NCI-H2107 treated with DMSO at 0.1 percent for 48 hours (cell line): ENCODE data around the gene BPIFB6.
"Not testable (repeated sequence)": the region's sequence is repeated elsewhere in the genome, so short reads cannot be mapped to it uniquely, and the experiment has no call there.

Source experiments
- DNase-seq: peaks from one replicate; lab custom pipeline; 2025; ENCODE audit not compliant: unreplicated experiment; lab: John Stamatoyannopoulos, UW

The BPIFB6 gene

DNA sequence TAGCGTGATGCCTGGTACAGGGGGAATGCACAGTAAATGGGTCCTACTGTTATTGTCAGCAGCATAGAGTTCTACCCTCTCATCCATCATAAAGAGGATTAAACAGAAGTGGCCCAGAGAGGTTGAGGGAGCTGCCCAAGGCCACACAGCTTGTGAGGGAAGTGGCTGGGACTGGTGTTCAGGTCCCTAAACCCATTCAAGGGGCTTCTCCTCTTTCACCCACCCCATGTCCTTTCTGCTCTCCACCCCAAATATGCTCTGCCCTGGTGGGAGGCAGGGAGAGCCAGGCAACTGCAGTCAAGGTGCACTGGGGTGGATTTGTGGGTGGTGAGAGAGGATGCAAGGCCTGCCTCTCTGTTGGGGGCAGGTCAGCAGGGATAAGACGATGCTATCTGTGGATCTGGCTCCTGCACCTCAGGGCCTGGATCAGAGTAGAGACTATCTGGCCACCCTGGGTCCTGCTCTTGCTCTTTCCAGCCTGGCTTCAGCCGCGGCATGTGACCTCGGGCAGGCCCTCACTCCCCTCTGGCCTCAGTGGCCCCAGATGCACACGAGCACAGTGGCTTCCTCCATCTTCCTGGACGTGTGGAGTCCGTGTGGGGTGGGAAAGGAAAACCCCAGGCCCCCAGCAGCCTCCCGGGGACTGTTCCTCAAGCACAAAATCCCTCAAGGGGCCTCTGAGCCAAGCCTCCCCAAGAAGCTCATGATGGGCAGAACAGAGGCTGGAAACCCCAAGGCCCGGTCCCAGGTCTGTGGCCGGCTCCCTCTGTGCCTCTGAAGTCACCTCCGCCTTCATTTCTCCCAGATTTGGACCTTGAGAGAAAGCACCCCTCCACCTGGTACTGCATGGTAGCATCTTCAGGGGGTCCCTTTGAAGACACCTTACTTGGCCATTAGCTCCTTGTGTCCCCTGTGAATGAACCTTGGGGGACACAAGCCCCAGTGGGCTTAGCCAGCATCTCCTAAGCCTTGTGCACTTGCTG, 3.4 kb upstream of the BPIFB6 start:
- no peak for DNase-seq

DNA sequence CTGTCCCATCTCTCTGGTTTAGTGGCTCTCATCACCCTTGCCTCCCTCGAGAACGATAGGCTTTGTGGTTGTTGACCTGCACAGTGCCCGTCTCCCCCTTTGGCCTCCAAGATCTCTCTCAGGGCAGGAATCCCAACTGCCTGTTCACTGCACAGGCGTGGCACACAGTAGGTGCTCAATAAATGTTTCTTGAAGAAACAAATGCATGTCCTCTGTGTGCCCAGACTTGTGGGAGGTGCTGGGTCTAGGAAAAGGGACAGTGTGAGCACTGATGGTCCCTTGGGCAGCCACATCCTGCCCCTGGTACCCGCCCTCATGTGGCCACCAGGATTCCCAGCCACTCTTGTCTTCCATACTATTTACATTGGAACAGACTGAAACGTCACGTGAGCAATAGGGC, 2.6 kb upstream of the BPIFB6 start:
- no peak for DNase-seq

DNA sequence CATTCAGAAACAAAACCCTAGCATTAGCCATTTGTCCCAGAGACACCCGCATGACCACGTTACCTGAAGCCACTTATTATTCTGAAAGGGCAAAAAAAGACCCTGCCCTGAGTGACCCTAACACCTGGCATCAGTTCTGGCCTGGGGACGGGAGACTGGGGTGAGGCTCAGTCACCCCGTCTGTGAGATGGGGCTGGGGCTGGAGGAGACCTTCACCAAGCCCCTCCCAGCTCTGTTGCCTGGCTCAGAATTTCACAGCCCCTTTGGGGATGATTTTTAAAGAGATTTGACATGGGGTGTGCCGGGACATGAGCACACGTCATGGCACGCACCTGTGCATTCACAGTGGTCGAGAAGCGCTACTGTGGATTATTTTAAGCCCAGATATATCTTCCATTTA, 1.4 kb upstream of the BPIFB6 start:
- DNase-seq, result no peak

DNA sequence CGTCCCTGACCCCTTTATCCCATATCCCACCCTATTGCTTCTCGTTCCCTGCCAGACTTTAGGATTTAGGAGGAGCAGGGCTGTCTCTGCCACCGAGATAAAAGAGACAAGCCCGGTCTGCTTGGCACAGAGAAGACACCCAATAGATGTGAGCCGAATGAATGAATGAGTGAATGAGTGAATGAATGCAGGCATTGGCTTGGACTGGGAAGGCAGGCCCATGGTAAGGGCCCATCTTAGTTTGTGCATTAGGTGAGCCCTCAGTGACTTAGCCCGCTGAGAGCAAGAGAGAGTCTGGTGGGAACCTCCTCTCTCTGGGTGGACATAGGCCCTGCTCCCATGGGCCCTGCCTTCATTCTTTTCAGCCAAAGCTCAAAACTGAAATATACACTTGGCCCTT, 879 bp upstream of the BPIFB6 start:
- DNase-seq, result no peak

DNA sequence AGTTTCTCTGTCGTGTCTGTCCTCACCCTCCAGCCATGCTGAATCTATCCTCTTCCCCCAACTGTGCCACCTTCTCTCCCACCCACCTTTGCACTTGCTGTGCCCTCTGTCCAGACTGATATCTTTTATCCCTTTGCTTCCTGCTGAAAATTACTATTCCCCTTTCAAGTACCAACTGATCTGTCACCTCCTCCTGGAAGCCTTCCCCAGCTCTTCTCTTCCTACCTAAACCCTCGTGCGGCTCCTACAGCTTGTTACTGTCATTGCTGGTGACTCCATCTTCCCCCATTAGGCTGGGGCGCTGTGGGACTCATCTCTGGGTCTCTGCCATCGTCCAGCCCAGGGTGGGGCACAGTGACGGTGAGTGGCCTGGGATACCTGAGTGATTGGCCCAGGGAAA, 1.1 kb downstream of the BPIFB6 start:
- no peak for DNase-seq

DNA sequence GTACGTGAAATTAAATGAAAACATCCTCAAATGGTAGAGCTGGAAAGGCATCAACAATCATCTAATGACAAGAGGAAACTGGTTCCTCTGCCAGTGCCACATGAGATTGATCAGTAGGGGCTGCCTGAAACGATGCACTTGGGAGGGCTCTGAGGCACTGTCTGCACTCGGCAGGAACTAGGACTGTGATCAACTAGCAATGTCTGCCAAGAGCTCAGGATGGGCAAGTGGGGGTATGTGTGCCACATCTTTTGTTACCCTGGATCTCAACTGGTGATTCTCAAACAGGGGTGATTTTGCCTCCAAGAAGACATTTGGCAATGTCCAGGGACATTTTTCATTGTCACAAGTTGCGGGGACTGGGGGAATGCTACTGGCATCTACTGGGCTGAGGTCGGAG, 1.9 kb downstream of the BPIFB6 start:
- DNase-seq, result no peak

DNA sequence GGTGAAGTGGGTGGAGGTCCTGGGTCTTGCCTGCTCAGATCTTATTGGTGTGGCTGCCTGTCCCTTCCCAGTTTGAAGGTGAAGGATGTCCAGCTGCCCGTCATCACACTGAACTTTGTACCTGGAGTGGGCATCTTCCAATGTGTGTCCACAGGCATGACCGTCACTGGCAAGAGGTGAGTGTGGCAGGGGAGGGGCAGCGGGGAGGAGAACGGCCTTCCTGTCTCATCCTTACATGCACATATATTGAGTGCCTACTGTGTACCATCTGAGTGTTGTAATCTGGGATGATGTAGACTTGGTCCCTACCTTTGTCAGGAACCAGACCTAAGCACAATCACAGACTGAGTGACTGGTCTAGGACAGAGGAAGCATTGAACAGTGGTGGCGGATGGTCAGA, 2.7 kb downstream of the BPIFB6 start:
- no peak for DNase-seq

DNA sequence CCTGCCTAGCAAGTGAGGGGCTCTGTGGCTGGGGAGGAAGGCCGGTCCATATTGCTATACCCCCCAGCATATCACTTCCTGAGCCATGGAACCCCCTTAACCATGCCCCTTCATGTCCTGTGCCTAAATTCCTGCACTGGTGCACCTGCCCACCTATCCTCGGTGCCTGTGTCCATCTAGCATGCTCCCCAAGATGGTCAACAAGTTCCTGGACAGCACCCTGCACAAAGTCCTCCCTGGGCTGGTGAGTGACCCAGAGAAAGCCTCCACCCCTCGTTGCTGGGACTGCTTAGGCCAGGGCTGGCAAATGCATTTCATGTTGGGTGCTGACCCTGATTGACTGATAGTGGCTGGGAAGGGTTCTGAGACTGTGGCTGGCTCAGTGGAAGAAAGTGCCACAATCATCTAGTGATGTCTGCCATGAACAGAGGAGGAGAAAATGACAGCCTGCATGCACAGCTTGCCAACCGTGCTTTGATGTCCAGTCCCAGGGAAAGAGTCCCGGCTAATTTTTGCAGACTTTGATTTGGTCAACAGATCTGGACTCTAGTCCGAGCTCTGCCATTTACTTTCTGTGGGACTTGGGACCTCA, 3.5 kb downstream of the BPIFB6 start:
- no peak for DNase-seq

DNA sequence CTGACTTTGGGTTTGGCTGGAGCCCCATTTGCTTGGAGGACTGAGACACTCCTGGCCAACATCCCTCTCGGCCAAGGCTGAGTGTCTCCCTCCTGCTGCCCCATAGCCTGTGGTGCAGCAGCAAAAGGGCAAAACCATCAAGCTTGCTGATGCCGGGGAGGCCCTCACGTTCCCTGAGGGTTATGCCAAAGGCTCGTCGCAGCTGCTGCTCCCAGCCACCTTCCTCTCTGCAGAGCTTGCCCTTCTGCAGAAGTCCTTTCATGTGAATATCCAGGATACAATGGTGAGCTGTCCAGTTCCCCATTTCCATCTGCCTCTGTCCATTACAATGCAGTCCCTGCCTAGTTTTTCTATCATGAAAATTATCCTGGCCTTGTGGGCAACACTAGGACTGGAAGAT, 6.0 kb downstream of the BPIFB6 start:
- DNase-seq, result no peak

DNA sequence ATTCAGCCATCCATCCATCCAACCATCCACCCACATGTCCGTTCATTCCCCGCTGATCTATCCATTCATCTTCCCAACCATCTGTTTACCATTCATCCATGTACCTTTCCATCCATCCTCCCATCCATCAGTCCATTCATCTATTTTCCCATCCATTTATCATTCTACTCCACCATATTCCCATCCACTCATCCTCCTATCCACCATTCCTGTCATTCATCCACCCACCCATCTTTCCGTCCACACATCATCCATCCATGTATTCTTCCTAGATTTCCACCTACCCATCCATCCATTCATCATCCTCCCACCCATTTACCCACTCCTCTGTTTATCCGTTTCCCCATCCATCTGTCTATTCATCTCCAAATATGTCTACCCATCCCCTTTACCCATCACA, 6.8 kb downstream of the BPIFB6 start:
- no peak for DNase-seq

DNA sequence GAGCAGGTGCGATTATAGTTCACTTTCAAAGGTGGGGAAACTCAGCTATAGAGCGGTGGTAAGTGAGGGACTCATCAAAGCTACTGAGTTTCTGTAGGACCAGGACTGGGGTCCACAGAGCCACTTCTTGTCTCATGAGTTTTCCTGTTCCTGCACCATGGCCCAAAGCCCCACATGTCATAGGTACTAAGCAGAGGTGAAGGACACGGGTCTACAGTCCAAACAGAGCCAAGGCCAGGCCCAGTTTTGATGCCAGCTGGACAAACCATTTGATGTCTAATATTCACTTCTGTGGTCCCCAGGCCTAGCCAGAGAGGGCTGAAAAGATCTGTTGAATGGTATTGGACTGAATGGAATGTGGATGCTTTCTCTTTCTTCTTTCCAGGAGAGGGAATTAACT, 11.0 kb downstream of the BPIFB6 start:
- no peak for DNase-seq

DNA sequence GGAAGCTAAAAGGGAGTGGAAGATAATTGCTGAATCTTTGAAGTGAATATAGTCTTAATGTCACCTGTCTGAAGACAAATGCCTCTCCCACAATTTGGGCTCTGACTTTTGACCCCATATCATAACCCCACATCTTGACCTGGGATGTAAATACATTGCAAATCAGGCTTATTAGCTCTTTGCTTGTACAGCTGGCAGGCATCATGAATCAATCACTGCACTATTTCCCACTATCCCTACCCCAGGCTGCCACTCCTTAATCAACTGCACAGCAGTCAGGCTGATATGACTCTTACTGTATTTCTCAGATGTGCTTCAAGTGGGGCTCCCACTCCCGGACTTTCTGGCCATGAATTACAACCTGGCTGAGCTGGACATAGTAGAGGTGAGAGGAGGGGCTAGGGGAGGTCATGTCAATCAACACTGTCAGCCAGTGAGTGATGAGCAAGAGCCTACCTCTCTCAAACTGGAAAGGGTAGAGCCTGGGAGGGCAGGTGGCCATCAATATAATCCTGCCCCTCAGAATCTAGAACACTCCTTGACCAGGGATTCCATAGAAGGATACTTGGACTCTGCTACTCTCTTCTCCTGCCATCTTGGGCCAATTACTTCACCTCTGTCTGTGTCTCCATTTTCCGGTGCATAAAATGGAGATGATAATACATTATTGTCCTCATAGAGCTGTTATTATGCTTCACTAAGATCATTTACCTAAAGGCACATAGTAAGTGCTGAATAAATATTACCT, 11.7 kb downstream of the BPIFB6 start:
- DNase-seq, result no peak

DNA sequence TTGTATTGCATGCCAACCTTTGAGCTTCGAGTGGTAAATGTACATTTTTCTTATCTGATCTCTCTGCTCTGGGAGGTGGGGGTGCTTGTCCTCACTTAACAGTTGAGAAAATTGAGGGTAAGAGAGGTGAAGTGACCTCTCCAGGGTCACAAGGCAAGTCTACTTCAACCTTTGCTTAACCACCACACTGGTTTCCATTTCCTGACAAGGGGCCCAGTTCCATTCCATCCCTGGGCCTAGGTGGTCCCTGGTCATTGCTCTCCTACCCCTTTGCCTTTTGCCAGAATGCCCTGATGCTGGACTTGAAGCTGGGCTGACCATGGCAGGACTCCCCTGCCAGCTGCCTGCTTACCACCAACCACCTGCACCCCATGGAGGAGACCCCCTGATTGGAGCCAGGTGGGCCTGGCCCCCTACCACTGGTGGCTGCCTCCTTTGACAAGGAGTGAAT, 12.3 kb downstream of the BPIFB6 start:
- DNase-seq, result no peak

DNA sequence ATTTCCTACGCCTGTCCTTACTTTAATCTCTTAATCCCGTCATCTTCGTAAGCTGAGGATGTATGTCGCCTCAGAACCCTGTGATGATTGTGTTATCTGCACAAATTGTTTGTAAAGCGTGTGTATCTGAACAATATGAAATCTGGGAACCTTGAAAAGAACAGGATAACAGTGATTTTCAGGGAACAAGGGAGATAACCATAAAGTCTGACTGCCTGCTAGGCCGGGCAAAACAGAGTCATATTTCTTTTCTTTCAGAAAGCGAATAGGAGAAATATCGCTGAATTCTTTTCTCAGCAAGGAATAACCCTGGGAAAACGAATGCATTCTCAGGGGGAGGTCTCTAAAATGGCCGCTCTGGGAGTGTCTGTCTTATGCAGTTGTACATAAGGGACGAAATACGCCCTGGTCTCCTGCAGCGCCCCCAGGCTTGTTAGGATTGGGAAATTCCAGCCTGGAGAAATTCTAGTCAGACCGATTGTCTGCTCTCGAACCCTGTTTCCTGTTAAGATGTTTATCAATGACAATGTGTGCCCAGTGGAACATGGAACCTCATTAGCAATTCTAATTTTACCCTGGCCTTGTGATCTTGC, 13.8 kb downstream of the BPIFB6 start:
- DNase-seq, result not testable (repeated sequence)

DNA sequence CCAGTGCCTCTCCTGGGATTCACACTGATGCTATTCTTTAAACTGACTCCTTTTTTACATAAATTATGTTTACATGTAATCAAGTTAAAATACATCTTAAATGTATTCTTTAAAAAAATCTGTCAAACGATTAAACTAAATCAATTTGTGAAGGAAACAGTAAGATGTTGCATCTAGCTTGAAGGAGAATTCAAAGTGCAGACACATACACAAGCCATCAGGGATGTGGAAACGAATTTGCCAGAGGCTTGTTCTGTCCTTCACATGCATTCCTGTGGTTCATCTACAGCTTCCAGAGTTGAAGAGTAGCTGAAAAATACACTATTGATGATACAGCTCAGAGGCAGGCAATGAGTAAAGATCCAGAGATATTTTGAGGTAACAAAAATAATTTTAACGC, 15.0 kb downstream of the BPIFB6 start:
- DNase-seq, result no peak

DNA sequence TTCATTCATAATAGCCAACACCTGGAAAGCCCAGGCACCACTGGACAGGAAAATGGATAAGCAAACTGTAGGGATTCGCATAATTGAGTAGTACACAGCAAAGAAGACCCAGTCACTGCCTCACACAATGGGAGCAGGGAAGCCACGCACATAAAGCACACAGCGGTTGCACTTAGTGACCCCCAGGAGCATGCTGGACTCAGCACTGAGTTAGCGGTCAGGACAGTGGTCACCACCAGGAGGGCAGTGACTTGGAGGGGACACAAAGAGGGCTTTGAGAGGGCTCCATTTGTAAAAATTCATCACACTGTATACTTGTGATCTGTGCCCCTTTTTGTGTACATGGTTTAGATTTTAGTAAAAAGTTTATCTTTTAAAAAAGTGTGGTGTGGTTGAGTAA, 19.9 kb downstream of the BPIFB6 start:
- no peak for DNase-seq

DNA sequence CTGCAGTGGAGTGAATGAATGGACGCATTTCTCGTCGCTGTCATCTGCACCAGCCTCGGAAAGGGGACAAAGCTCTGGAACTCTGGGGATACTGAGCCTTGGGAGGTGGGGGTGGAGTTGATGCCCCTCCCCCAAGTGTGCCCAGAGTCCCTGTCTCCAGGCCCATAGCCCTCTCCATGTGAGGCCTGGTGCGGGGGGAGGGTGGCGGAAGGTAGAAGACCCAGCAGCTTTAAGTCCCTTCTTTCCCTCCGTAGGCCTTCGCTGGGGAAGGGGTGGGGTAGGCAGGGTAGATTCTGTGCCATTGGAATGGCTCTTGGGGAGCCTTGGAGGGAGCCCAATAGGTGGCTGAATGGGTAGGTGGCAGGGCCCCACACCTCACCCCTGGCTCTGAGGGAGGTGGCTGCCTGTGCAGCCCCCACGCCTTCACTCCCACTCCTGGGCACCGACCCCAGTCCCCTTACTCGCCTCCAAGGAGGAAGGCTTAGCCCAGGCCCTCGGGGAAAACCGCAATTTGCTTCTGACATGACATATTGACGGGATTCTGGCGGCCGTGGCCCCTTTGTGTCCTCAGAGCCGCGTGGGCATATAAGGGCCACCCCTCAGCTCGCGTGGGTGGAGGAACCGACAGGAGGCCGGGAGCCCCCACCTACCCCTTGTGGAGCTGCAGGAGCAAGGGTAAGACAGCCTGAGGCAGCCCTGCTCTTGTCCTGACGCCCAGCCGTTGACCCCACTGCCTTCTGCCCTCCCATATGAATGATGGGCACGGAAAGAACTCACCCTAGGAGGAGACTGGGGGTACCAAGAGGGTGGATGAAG, 22.1 kb downstream of the BPIFB6 start, which contains the start of gene BPIFB3:
Gene BPIFB3, plus strand, starts transcription at position 613 of the 816 bp plus-strand sequence. CDS start 1,533 bp downstream, outside the sequence.
- no peak for DNase-seq

DNA sequence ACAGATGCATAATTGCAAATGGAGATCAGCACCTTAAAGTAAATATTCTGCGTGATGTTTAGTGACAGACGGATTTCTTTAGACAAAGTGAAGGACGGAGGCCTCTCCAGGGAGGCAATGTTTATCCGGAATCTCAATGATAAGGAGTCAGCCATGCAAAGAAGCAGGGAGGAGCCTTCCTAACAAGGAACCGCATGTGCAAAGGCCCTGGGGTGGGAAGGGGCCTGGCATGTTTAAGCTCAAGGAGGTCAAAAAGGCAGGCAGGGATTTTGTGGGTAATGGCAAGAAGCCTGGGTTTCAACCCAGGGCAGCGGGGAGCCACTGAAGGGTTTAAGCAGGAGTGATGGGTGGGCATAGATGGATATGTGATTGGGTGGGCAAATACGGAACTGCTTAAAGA, 22.9 kb downstream of the BPIFB6 start:
- DNase-seq, result no peak

DNA sequence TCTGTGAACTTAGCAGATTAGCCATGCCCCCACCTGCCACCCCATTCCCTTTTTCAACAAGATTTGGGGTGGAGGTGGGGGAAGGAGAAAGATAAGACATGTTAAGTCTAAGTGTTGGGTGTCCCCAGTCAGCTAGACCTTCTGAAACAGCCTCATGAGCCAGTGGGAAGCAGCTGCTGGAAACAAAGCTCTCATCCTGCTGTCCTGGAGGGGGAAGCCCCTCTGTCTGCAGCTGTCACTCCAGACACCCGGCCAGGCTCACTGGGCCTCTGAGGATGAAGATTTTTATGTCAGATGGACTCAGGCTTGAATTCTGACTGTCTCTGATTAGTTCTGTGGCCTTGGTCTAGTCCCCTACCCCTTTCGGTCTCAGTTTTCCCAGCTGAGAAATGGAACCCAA, 23.3 kb downstream of the BPIFB6 start:
- no peak for DNase-seq

DNA sequence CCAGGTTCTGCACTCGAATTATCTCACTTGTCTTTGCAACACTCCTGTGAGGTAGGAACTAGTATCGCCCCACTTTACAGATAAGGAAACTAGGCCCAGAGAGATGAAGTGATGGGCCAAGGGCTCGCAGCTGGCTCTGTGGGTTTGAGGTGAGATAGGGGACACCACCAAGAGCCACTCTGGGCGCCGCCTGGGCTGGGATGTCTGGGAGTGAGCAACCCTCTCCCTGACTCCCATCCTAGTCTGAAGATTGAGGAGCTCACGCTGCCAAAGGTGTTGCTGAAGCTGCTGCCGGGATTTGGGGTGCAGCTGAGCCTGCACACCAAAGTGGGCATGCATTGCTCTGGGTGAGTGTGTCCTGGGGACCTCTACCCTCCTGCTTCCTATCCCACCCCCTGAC, 27.7 kb downstream of the BPIFB6 start:
- DNase-seq, result no peak
